HG03159 (cell line): ENCODE data around the gene CRYGA.

Experiments
- ATAC-seq: cut with Tn5 transposase; IDR thresholded peaks from one replicate; pipeline ENCODE4 v1.9.1; 2021; ENCODE audit warnings: mild to moderate bottlenecking, moderate library complexity; ENCODE audit not compliant: unreplicated experiment

The CRYGA gene

GRCh38 chr2:208163489-208163888, at the start of gene CRYGA:
TSS of gene CRYGA (minus strand) at chr2:208163589. CDS start at chr2:208163556, 33 bp downstream.
- no peak for ATAC-seq

GRCh38 chr2:208210688-208211451, 47.5 kb upstream of the CRYGA start:
- no peak for ATAC-seq

- no peak for ATAC-seq
Observed at GRCh38 chr2:208208335-208209085, 45.1 kb upstream of the CRYGA start.

GRCh38 chr2:208207769-208208168, 44.4 kb upstream of the CRYGA start:
- no peak for ATAC-seq

GRCh38 chr2:208204166-208204565, 40.8 kb upstream of the CRYGA start:
- ATAC-seq = no peak

- no peak for ATAC-seq
Observed at GRCh38 chr2:208195531-208195930, 32.1 kb upstream of the CRYGA start.

GRCh38 chr2:208192611-208193236, 29.3 kb upstream of the CRYGA start:
- no peak for ATAC-seq

- no peak for ATAC-seq
Observed at GRCh38 chr2:208189810-208190503, 26.6 kb upstream of the CRYGA start, which contains the start of gene C2orf80. TSS of gene C2orf80 (minus strand) at chr2:208190030. CDS start at chr2:208186986, 3,044 bp downstream.

GRCh38 chr2:208189069-208189809, 25.9 kb upstream of the CRYGA start:
- ATAC-seq = no peak

- no peak for ATAC-seq
Observed at GRCh38 chr2:208186893-208187292, 23.5 kb upstream of the CRYGA start.

GRCh38 chr2:208186465-208186864, 23.1 kb upstream of the CRYGA start:
- ATAC-seq = no peak

- ATAC-seq = no peak
Observed at GRCh38 chr2:208183972-208184705, 20.8 kb upstream of the CRYGA start.

- ATAC-seq = no peak
Observed at GRCh38 chr2:208183526-208183925, 20.1 kb upstream of the CRYGA start.

- no peak for ATAC-seq
Observed at GRCh38 chr2:208182835-208183234, 19.4 kb upstream of the CRYGA start.

GRCh38 chr2:208179028-208179609, 15.7 kb upstream of the CRYGA start:
- ATAC-seq = no peak

- no peak for ATAC-seq
Observed at GRCh38 chr2:208175840-208176153, 12.4 kb upstream of the CRYGA start.

GRCh38 chr2:208175069-208175839, 11.9 kb upstream of the CRYGA start:
- ATAC-seq = peak; percentile 98

GRCh38 chr2:208174144-208174543, 10.8 kb upstream of the CRYGA start:
- ATAC-seq = no peak

GRCh38 chr2:208172125-208172524, 8.7 kb upstream of the CRYGA start:
- ATAC-seq = no peak
